T-helper 1 cell treated with Interleukin-12 subunit alpha and Interleukin-12 subunit beta and Interleukin-4 antibody, amounts not matched to agents 30 μg/mL and 1 μg/mL, for 36 hours (primary cell): ENCODE results near the gene HTR2A.
"Not testable (repeated sequence)": the region's sequence is repeated elsewhere in the genome, so short reads cannot be mapped to it uniquely, and the experiment has no call there.

Experiments
- H3K27ac Mint-ChIP-seq: one replicate; pipeline ENCODE4 v1.8.0; 2021; ENCODE audit warnings: mild to moderate bottlenecking, mixed read lengths
- H3K27me3 Mint-ChIP-seq: one replicate; pipeline ENCODE4 v1.8.0; 2021; ENCODE audit warnings: low read depth, mixed read lengths
- H3K36me3 Mint-ChIP-seq: one replicate; pipeline ENCODE4 v1.8.0; 2021; ENCODE audit warnings: low read depth, mixed read lengths
- H3K4me1 Mint-ChIP-seq: one replicate; pipeline ENCODE4 v1.8.0; 2021; ENCODE audit warnings: low read depth, mixed read lengths
- H3K4me3 Mint-ChIP-seq: one replicate; pipeline ENCODE4 v1.8.0; 2021; ENCODE audit warnings: mild to moderate bottlenecking, moderate library complexity, mixed read lengths
- H3K9me3 Mint-ChIP-seq: one replicate; pipeline ENCODE4 v1.8.0; 2021; ENCODE audit warnings: mixed read lengths

Gene HTR2A

DNA sequence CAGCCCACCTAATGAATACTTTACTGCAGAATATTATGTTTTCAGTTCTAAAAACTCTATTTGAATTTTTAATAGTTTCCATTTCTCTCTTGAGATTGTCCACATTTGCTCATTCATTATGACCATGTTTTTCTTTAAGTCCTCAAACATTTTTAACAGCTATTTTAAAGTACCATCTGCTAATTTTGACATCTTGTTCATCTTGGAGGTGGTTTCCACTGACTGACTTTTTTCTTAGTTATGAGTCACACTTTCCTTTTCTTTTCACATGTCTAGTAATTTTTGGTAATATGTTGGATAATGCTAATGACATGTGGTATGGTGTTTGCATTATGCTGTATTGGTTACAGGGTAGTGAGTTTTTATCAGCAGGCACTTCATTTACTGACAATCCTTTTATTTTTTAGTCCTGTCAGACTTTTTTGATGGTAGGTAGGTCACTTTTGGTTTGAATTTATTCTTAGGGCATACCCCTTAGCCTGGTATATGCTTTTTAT lies 84.5 kb downstream of the HTR2A start:
- Mint-ChIP-seq H3K36me3 (peaks cover 6% of the 10 kb centered on the region), H3K4me1 (peaks cover 5% of the 10 kb centered on the region), H3K4me3 (no peak overlapping the region), H3K9me3 (peaks cover 23% of the 10 kb centered on the region), H3K27me3 (peaks cover 15% of the 10 kb centered on the region), H3K27ac (no peak overlapping the region)

DNA sequence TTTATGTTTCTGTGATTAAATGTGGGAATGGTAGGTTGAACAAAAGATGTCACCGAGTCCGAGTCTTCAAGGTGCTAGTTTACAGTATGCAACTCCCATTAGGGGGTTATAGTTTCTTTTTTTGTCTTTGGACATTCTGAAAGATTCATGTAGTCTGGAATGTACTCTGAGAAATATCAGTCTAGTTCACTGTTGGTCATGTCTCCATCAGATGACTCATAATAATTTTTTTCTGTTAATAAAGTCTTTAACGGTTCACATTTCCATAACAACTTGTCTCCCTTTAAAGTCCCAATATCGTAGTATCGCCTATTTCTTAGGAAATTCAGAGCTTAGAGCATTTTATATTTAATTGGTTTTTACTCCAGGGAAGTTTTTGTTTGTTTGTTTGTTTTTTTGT lies 86.4 kb downstream of the HTR2A start:
- Mint-ChIP-seq H3K27ac (no peak overlapping the region), H3K9me3 (peaks cover 23% of the 10 kb centered on the region), H3K36me3 (peaks cover 6% of the 10 kb centered on the region), H3K27me3 (peaks cover 15% of the 10 kb centered on the region), H3K4me1 (peaks cover 5% of the 10 kb centered on the region), H3K4me3 (no peak overlapping the region)

GRCh38 chr13:46804921-46805320 lies 91.9 kb downstream of the HTR2A start:
- H3K9me3 Mint-ChIP-seq, H3K4me1 Mint-ChIP-seq, H3K4me3 Mint-ChIP-seq, H3K27ac Mint-ChIP-seq, H3K36me3 Mint-ChIP-seq: not testable (repeated sequence)
- H3K27me3 Mint-ChIP-seq = peaks cover 23% of the 10 kb centered on the region

GRCh38 chr13:46804391-46804815 lies 92.5 kb downstream of the HTR2A start:
- Mint-ChIP-seq H3K27ac (no peak overlapping the region), H3K27me3 (peaks cover 23% of the 10 kb centered on the region), H3K4me3 (no peak overlapping the region), H3K4me1 (no peaks in the 10 kb centered on the region), H3K9me3 (no peaks in the 10 kb centered on the region), H3K36me3 (no peaks in the 10 kb centered on the region)

GRCh38 chr13:46803586-46803985 lies 93.3 kb downstream of the HTR2A start:
- Mint-ChIP-seq H3K4me3 (no peak overlapping the region), H3K27me3 (peaks cover 23% of the 10 kb centered on the region), H3K36me3 (no peaks in the 10 kb centered on the region), H3K4me1 (no peaks in the 10 kb centered on the region), H3K27ac (no peak overlapping the region), H3K9me3 (no peaks in the 10 kb centered on the region)

- Mint-ChIP-seq H3K27ac (no peak overlapping the region), H3K4me3 (no peak overlapping the region), H3K27me3 (peaks cover 19% of the 10 kb centered on the region), H3K9me3 (no peaks in the 10 kb centered on the region), H3K4me1 (peaks cover 9% of the 10 kb centered on the region), H3K36me3 (no peaks in the 10 kb centered on the region)
These were observed 95.0 kb downstream of the HTR2A start for GRCh38 chr13:46801858-46802257.

DNA sequence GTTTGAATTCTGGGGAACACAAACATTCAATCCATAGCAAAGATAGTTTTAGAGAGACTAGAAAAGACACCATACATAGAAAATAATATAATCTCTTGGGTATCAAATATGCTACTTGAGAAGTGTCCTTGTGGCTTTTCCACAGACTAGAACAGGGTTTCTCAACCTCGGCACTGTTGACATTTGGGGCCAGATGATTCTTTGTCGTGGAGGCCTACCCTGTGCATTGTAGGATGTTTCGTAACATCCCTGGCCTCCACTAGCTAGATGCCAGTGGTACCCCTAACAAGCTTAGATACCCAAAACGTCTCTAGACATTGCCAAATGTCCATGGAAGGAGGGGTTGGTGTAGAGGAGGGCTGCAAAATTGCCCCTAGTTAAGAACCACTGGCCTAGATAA lies 97.7 kb downstream of the HTR2A start:
- Mint-ChIP-seq H3K27me3 (peaks cover 15% of the 10 kb centered on the region), H3K9me3 (no peaks in the 10 kb centered on the region), H3K27ac (no peak overlapping the region), H3K36me3 (peaks cover 10% of the 10 kb centered on the region), H3K4me3 (no peak overlapping the region), H3K4me1 (peaks cover 25% of the 10 kb centered on the region)

DNA sequence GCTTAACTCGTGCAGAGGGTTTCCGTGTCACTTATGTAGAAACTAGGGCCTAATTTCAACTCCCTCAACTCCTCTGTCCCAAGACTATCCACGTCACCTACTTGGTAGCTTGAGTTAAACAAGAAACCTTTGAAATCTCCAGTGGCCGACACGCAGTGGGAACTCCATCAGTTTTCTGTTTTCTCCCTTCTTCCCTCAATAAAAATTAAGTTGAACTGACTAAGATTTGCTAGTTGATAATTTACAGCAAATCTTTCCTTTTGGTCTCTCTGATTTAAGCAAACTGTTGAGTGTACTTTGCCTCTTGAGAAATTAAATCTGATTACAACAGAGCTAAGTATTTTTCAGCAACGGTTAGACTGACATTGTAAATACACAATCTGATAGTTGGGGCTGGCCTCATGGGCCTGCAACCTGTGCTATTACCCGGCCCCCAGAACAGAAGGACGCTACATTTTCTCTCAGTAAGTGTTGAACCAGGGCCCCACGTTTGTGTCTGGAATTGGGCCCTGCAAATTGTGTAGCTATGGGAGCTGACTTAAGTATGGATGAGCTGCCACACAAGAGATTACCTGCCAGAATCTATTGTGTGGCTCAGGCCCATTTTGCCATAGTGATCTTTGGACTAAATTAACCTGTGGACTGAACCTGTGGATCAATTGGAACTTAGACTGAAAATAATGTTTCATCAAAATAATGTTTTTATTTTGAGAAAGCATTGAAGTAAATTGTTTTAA lies 99.2 kb downstream of the HTR2A start:
- H3K27ac Mint-ChIP-seq = peak overlapping the region; percentile 99
- H3K9me3 Mint-ChIP-seq = no peaks in the 10 kb centered on the region
- peak overlapping the region; percentile 99 for H3K4me3 Mint-ChIP-seq
- H3K36me3 Mint-ChIP-seq = peaks cover 12% of the 10 kb centered on the region
- H3K27me3 Mint-ChIP-seq = peaks cover 11% of the 10 kb centered on the region
- H3K4me1 Mint-ChIP-seq = peaks cover 27% of the 10 kb centered on the region

DNA sequence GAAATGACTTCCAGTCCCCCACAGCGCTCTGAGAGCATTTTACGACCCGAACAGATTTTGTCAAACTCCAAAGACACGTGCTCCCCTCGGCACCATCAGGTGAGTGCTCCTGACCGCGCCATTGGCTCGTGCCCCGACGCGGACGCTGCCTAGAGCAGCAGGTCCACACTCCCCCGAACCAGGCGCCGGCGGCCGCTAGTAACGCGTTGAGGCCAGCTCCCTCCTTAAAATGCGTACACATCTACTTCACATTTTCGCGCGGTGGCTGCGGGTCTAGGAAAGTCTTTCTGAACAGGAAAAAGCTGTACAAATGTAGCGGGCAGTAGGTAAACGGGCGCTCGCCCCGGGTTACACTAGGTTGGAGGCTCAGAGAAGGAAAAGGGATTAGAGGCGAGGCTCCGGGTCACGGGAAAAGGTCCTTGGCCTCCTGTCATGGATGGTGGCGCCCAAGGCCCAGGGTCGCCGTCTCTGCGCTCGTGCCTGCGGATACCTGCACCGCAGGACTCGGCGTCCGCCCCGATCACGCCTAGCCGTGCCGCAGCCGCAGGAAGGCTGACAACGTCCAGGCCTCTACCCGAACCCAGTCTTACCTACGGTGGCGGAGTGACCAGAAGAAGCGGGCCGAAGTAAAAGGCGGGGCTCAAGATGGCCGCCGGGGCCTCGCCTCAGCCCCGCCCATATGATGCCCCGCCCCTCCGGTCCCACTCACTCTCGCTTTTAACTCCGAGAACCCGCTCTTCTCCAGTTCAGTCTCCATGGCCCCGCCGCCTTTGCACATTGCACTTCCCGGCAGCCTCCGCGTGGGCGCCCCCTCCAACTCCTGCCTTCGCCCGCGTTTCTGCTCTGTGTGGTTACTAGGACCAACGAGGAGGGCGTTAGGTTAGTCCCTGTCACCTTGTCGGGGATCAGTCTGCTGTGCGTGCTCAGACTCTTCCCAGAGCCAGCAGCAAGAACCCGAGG lies 100.1 kb downstream of the HTR2A start, which contains the start of gene ESD:
Gene ESD (minus strand): TSS at position 647 of the 960 bp plus-strand sequence. CDS start 5,748 bp downstream, outside the sequence.
- Mint-ChIP-seq H3K27me3 (peaks cover 7% of the 10 kb centered on the region), H3K9me3 (no peaks in the 10 kb centered on the region), H3K36me3 (peaks cover 12% of the 10 kb centered on the region), H3K27ac (peak within 1 kb of the TSS; percentile 99), H3K4me3 (peak within 1 kb of the TSS; percentile 99), H3K4me1 (peaks cover 27% of the 10 kb centered on the region)

- peaks cover 3% of the 10 kb centered on the region for H3K27me3 Mint-ChIP-seq
- H3K4me1 Mint-ChIP-seq = peaks cover 27% of the 10 kb centered on the region
- peaks cover 12% of the 10 kb centered on the region for H3K36me3 Mint-ChIP-seq
- H3K27ac Mint-ChIP-seq = peak overlapping the region; percentile 99
- H3K4me3 Mint-ChIP-seq = peak overlapping the region; percentile 99
- H3K9me3 Mint-ChIP-seq = no peaks in the 10 kb centered on the region
These were observed 100.7 kb downstream of the HTR2A start for GRCh38 chr13:46796129-46796514.

DNA sequence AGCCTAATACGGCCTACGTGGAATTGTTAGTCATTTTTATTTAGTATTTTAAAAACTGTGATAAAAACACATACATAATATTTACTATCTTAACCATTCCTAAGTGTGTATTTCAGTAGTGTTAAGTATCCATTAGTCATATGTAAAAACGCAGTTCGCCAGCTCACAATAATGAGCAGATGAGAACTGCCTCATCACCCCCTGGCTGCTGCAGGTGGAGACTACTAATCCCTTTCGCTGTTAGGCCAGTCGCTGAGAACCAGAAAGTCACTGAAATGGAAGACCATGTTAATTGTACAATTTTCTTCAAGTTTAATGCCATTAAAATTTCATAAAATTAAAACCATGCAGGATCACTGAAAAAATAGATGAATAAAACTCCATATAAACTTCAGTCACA lies 101.5 kb downstream of the HTR2A start:
- Mint-ChIP-seq H3K36me3 (peaks cover 18% of the 10 kb centered on the region), H3K4me1 (peaks cover 30% of the 10 kb centered on the region), H3K4me3 (no peak overlapping the region)

DNA sequence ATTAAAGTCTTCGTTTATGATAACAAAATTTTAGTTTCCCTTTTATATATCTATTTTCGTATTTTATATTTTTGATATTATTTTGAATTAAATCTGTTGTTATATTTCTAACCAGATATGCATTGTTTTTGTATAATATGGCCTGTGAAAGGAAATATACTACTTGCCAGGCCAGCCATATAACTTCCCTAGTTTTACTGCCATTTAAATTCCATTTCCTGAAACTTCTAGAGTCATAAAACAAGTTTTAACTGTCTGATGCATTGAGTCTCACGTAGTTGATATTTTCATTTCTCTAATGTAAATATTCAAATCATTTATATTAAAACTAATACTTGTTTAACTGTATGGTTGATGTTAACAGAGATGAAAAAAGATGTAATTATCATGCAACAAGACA lies 113.3 kb downstream of the HTR2A start:
- Mint-ChIP-seq H3K36me3 (peaks cover 33% of the 10 kb centered on the region), H3K27ac (no peak overlapping the region), H3K27me3 (no peaks in the 10 kb centered on the region), H3K4me3 (no peak overlapping the region), H3K4me1 (peaks cover 12% of the 10 kb centered on the region), H3K9me3 (no peaks in the 10 kb centered on the region)

More for the DNA sequence above, 101.5 kb downstream of the HTR2A start:
- Mint-ChIP-seq H3K9me3 (no peaks in the 10 kb centered on the region), H3K27ac (no peak overlapping the region), H3K27me3 (no peaks in the 10 kb centered on the region)

GRCh38 chr13:46782691-46783090 lies 114.2 kb downstream of the HTR2A start:
- Mint-ChIP-seq H3K36me3 (peaks cover 34% of the 10 kb centered on the region), H3K27me3 (no peaks in the 10 kb centered on the region), H3K27ac (no peak overlapping the region), H3K4me3 (no peak overlapping the region), H3K4me1 (peaks cover 7% of the 10 kb centered on the region), H3K9me3 (no peaks in the 10 kb centered on the region)

DNA sequence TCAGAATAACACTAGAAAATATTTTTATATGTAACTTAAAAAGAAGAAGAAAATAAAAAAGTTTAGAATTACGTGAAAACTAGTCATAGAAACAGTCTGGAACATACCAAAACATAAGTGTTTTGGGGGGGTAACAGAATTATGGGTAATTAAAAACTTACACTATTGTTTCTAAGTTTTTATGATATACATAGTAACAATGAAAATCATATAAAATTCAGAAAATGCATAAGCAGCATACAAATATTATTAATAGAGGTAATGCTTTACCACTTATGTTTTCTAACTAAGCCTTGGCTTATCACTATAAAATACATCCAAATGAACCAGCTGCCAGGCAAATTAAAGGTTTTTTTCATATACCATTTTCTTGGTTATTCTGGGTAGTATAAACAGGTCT lies 114.8 kb downstream of the HTR2A start:
- Mint-ChIP-seq H3K27ac (no peak overlapping the region), H3K36me3 (peaks cover 31% of the 10 kb centered on the region), H3K4me1 (peaks cover 4% of the 10 kb centered on the region), H3K9me3 (no peaks in the 10 kb centered on the region), H3K27me3 (no peaks in the 10 kb centered on the region), H3K4me3 (no peak overlapping the region)
